ENCODE results near the gene EIF1B. TPM values are rescaled to one million over a fixed set of nuclear protein-coding genes. Genes with fewer than 3 reads are reported as not detected.
A peak's percentile ranks its signal among the peaks of the same experiment; 100 is the strongest.

The EIF1B gene
- total and polyA plus RNA-seq, 10 of the 15 experiments (the other 5 are each of a cell fraction or from before 2014, with no cell fraction given): 15.4 to 75.6 (median 43.2) TPM

GRCh38 chr3:40309418-40309924, at the start of gene EIF1B (continued):
- TF ChIP-seq MXI1 (IDR thresholded peaks at IDR 0.05; ENCODE audit: low read depth, low read length): peak; percentile 61; the same call in 1 of the 2 replicates
- TF ChIP-seq SMC3 (IDR thresholded peaks at IDR 0.05; ENCODE audit: borderline replicate concordance, low read length): no peak
- TF ChIP-seq ZBTB4 (CRISPR knock-in tag; IDR thresholded peaks at IDR 0.05): no peak
- TF ChIP-seq SRF (IDR thresholded peaks at IDR 0.05; ENCODE audit: low read depth in 2 of 2, low read length in 2 of 2): no peak
- TF ChIP-seq NBN (IDR thresholded peaks at IDR 0.05): peak; percentile 68
- peak; percentile 32 for TF ChIP-seq KLF5 (IDR thresholded peaks at IDR 0.05; ENCODE audit: partially characterized antibody)
- no peak for TF ChIP-seq KAT2A (conservative IDR thresholded peaks at IDR 0.05; ENCODE audit: control insufficient read depth, low read depth, low read length)
- peak; percentile 78 for TF ChIP-seq EED (IDR thresholded peaks at IDR 0.05; ENCODE audit: low read depth)
- TF ChIP-seq ATF2 (IDR thresholded peaks at IDR 0.05; ENCODE audit: low read length): no peak
- peak; percentile 76 for TF ChIP-seq RELB (IDR thresholded peaks at IDR 0.05; ENCODE audit: low read depth)
- no peak for TF ChIP-seq NR2C2 (IDR thresholded peaks at IDR 0.05; ENCODE audit: borderline replicate concordance, control insufficient read depth, insufficient read length, low read depth)
- no peak; a peak in 1 of 4 replicates for TF ChIP-seq EP300 (IDR thresholded peaks at IDR 0.05; ENCODE audit: borderline replicate concordance in 1 of 2, control insufficient read depth in 1 of 2, low read depth in 2 of 2, low read length in 2 of 2)
- TF ChIP-seq CHD2 (IDR thresholded peaks at IDR 0.05; ENCODE audit: borderline replicate concordance, low read depth, low read length): no peak
- no peak for TF ChIP-seq TCF7 (IDR thresholded peaks at IDR 0.05; ENCODE audit: borderline replicate concordance)
- peak; percentile 96 for TF ChIP-seq CBX5 (IDR thresholded peaks at IDR 0.05; ENCODE audit: low read depth)
- TF ChIP-seq SUPT20H (IDR thresholded peaks at IDR 0.05; ENCODE audit: borderline replicate concordance, control insufficient read depth, low read depth, low read length): no peak
- TF ChIP-seq EZH2 (IDR thresholded peaks at IDR 0.05; ENCODE audit: borderline replicate concordance, control insufficient read depth, low read depth, low read length): no peak
- TF ChIP-seq SMAD1 (IDR thresholded peaks at IDR 0.05; ENCODE audit: low read depth, partially characterized antibody): no peak
- TF ChIP-seq PAX8 (IDR thresholded peaks at IDR 0.05): no peak
- TF ChIP-seq CEBPZ (IDR thresholded peaks at IDR 0.05; ENCODE audit: low read depth, low read length): no peak
- TF ChIP-seq MYB (IDR thresholded peaks at IDR 0.05; ENCODE audit: borderline replicate concordance, low read depth, low read length): no peak

Data from GM12878 (cell line).